Measurements from ENCODE around the gene CD247.

Gene CD247

GRCh38 chr1:167457936-167458584, 60.3 kb downstream of the CD247 start:
- Histone ChIP-seq H2BK15ac (ENCODE audit: low read depth, poor library complexity, severe bottlenecking) (no peak overlapping the region), H3K4ac (ENCODE audit: low read depth in 1 of 2, low read length in 2 of 2) (no peak overlapping the region), H3K27me3 (ENCODE audit: control insufficient read depth in 1 of 2, insufficient read depth in 1 of 2, low read length in 2 of 2) (peaks cover 14 to 16% of the 10 kb centered on the region in 2 experiments), H3K9ac (ENCODE audit: low read length) (no peak overlapping the region), H3K36me3 (ENCODE audit: control insufficient read depth in 1 of 2, insufficient read depth in 2 of 2, low read depth in 1 of 2, low read length in 2 of 2) (no peaks in the 10 kb centered on the region), H3K9me3 (ENCODE audit: control insufficient read depth, low read length) (no peaks in the 10 kb centered on the region), H3K14ac (ENCODE audit: low read length in 2 of 2) (no peak overlapping the region), H2BK5ac (ENCODE audit: low read depth, low read length, poor library complexity, severe bottlenecking) (no peak overlapping the region), H2BK120ac (ENCODE audit: low read depth, low read length) (no peak overlapping the region), H3K4me2 (ENCODE audit: low read length, poor library complexity, severe bottlenecking) (no peak overlapping the region), H3K4me1 (ENCODE audit: control insufficient read depth, insufficient read depth, low read depth, low read length) (peaks cover 3% of the 10 kb centered on the region), H3K27ac (ENCODE audit: low read length, poor library complexity, severe bottlenecking) (no peak overlapping the region), H4K91ac (ENCODE audit: low read length) (no peak overlapping the region), H2BK12ac (ENCODE audit: low read length in 2 of 2) (no peak overlapping the region), H4K8ac (ENCODE audit: low read length) (no peak overlapping the region), H2AK5ac (ENCODE audit: low read length, severe bottlenecking) (no peak overlapping the region), H2AFZ (ENCODE audit: low read depth, low read length) (no peak overlapping the region), H3K79me1 (replicated peaks; ENCODE audit: low read length, poor library complexity, severe bottlenecking) (no peaks in the 10 kb centered on the region), H3K18ac (ENCODE audit: low read depth in 1 of 2, low read length in 2 of 2) (no peak overlapping the region), H3K4me3 (ENCODE audit: insufficient read depth in 1 of 2, low read depth in 1 of 2, low read length in 2 of 2) (no peak overlapping the region), H3K23ac (ENCODE audit: low read length in 2 of 2) (no peak overlapping the region)
- WGBS: 79% methylated on average over 10 of the region's 11 CpGs
- no peak for DNase-seq

DNA sequence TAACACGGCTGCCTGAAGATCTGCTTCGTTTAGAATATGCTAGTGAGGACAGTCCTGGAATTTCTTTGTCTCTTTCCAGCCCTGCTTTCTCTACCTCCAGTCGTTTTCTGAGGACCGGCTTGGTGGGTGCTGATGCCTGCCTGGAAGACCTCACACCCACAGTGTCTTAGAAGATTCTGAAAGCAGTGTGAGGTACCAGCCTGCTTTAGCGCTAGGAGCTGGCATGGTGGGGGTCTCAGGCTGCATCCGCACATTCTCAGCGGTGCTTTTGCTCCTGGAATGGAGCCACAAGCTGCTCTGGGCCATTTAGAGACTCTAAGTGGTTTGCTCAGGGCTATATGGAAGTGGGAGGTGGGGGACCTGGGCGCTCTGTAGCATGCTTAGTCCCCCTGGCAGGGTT, 61.4 kb downstream of the CD247 start:
- Histone ChIP-seq H3K9ac (ENCODE audit: low read length) (no peak overlapping the region), H3K27me3 (ENCODE audit: control insufficient read depth in 1 of 2, insufficient read depth in 1 of 2, low read length in 2 of 2) (peaks cover 11 to 15% of the 10 kb centered on the region in 2 experiments), H3K36me3 (ENCODE audit: control insufficient read depth in 1 of 2, insufficient read depth in 2 of 2, low read depth in 1 of 2, low read length in 2 of 2) (no peaks in the 10 kb centered on the region), H3K27ac (ENCODE audit: low read length, poor library complexity, severe bottlenecking) (no peak overlapping the region), H2BK120ac (ENCODE audit: low read depth, low read length) (no peak overlapping the region), H3K23ac (ENCODE audit: low read length in 2 of 2) (no peak overlapping the region), H2AK5ac (ENCODE audit: low read length, severe bottlenecking) (no peak overlapping the region), H3K18ac (ENCODE audit: low read depth in 1 of 2, low read length in 2 of 2) (no peak overlapping the region), H4K8ac (ENCODE audit: low read length) (no peak overlapping the region), H3K9me3 (ENCODE audit: control insufficient read depth, low read length) (no peaks in the 10 kb centered on the region), H2AFZ (ENCODE audit: low read depth, low read length) (no peak overlapping the region), H2BK5ac (ENCODE audit: low read depth, low read length, poor library complexity, severe bottlenecking) (no peak overlapping the region), H3K4me1 (ENCODE audit: control insufficient read depth, insufficient read depth, low read depth, low read length) (peaks cover 3% of the 10 kb centered on the region), H3K4me3 (ENCODE audit: insufficient read depth in 1 of 2, low read depth in 1 of 2, low read length in 2 of 2) (no peak overlapping the region), H3K4ac (ENCODE audit: low read depth in 1 of 2, low read length in 2 of 2) (no peak overlapping the region), H3K14ac (ENCODE audit: low read length in 2 of 2) (no peak overlapping the region), H3K4me2 (ENCODE audit: low read length, poor library complexity, severe bottlenecking) (no peak overlapping the region), H2BK12ac (ENCODE audit: low read length in 2 of 2) (no peak overlapping the region), H4K91ac (ENCODE audit: low read length) (no peak overlapping the region), H3K79me1 (replicated peaks; ENCODE audit: low read length, poor library complexity, severe bottlenecking) (no peaks in the 10 kb centered on the region), H2BK15ac (ENCODE audit: low read depth, poor library complexity, severe bottlenecking) (no peak overlapping the region)
- 89% methylated on average over 8 of the region's 8 CpGs for WGBS
- no peak for DNase-seq

- Histone ChIP-seq H3K79me1 (replicated peaks; ENCODE audit: low read length, poor library complexity, severe bottlenecking) (no peaks in the 10 kb centered on the region), H3K18ac (ENCODE audit: low read depth in 1 of 2, low read length in 2 of 2) (no peak overlapping the region), H3K14ac (ENCODE audit: low read length in 2 of 2) (no peak overlapping the region), H3K27me3 (ENCODE audit: control insufficient read depth in 1 of 2, insufficient read depth in 1 of 2, low read length in 2 of 2) (peaks cover 11 to 13% of the 10 kb centered on the region in 2 experiments), H2AFZ (ENCODE audit: low read depth, low read length) (no peak overlapping the region), H2AK5ac (ENCODE audit: low read length, severe bottlenecking) (no peak overlapping the region), H2BK12ac (ENCODE audit: low read length in 2 of 2) (no peak overlapping the region), H2BK15ac (ENCODE audit: low read depth, poor library complexity, severe bottlenecking) (no peak overlapping the region), H3K4ac (ENCODE audit: low read depth in 1 of 2, low read length in 2 of 2) (no peak overlapping the region), H3K23ac (ENCODE audit: low read length in 2 of 2) (no peak overlapping the region), H3K9ac (ENCODE audit: low read length) (no peak overlapping the region), H3K4me3 (ENCODE audit: insufficient read depth in 1 of 2, low read depth in 1 of 2, low read length in 2 of 2) (no peak overlapping the region), H3K4me1 (ENCODE audit: control insufficient read depth, insufficient read depth, low read depth, low read length) (peaks cover 3% of the 10 kb centered on the region), H3K9me3 (ENCODE audit: control insufficient read depth, low read length) (no peaks in the 10 kb centered on the region), H4K8ac (ENCODE audit: low read length) (no peak overlapping the region), H2BK120ac (ENCODE audit: low read depth, low read length) (no peak overlapping the region), H3K27ac (ENCODE audit: low read length, poor library complexity, severe bottlenecking) (no peak overlapping the region), H4K91ac (ENCODE audit: low read length) (no peak overlapping the region), H3K4me2 (ENCODE audit: low read length, poor library complexity, severe bottlenecking) (no peak overlapping the region), H3K36me3 (ENCODE audit: control insufficient read depth in 1 of 2, insufficient read depth in 2 of 2, low read depth in 1 of 2, low read length in 2 of 2) (no peaks in the 10 kb centered on the region), H2BK5ac (ENCODE audit: low read depth, low read length, poor library complexity, severe bottlenecking) (no peak overlapping the region)
- 99% methylated on average over 4 of the region's 5 CpGs for WGBS
- DNase-seq: no peak
These were observed 61.8 kb downstream of the CD247 start for GRCh38 chr1:167456524-167456923.

GRCh38 chr1:167455786-167456446, 62.4 kb downstream of the CD247 start:
- Histone ChIP-seq H4K8ac (ENCODE audit: low read length) (peak overlapping the region; percentile 60), H2AFZ (ENCODE audit: low read depth, low read length) (peak overlapping the region; percentile 30), H3K9me3 (ENCODE audit: control insufficient read depth, low read length) (no peaks in the 10 kb centered on the region), H3K4me3 (ENCODE audit: insufficient read depth in 1 of 2, low read depth in 1 of 2, low read length in 2 of 2) (peak overlapping the region; percentile 72 to 90), H3K4ac (ENCODE audit: low read depth in 1 of 2, low read length in 2 of 2) (peak overlapping the region; percentile 54 to 55), H3K18ac (ENCODE audit: low read depth in 1 of 2, low read length in 2 of 2) (peak overlapping the region; percentile 75 to 89), H2BK15ac (ENCODE audit: low read depth, poor library complexity, severe bottlenecking) (no peak overlapping the region), H3K14ac (ENCODE audit: low read length in 2 of 2) (no peak overlapping the region), H2AK5ac (ENCODE audit: low read length, severe bottlenecking) (no peak overlapping the region), H3K27me3 (ENCODE audit: control insufficient read depth in 1 of 2, insufficient read depth in 1 of 2, low read length in 2 of 2) (peaks cover 13 to 14% of the 10 kb centered on the region in 2 experiments), H3K79me1 (replicated peaks; ENCODE audit: low read length, poor library complexity, severe bottlenecking) (no peaks in the 10 kb centered on the region), H3K9ac (ENCODE audit: low read length) (peak overlapping the region; percentile 86), H2BK120ac (ENCODE audit: low read depth, low read length) (peak overlapping the region; percentile 39), H2BK5ac (ENCODE audit: low read depth, low read length, poor library complexity, severe bottlenecking) (no peak overlapping the region), H2BK12ac (ENCODE audit: low read length in 2 of 2) (peak overlapping the region in 1 of 2 experiments; percentile 59), H3K4me1 (ENCODE audit: control insufficient read depth, insufficient read depth, low read depth, low read length) (peaks cover 3% of the 10 kb centered on the region), H3K36me3 (ENCODE audit: control insufficient read depth in 1 of 2, insufficient read depth in 2 of 2, low read depth in 1 of 2, low read length in 2 of 2) (no peaks in the 10 kb centered on the region), H3K4me2 (ENCODE audit: low read length, poor library complexity, severe bottlenecking) (peak overlapping the region; percentile 99), H3K27ac (ENCODE audit: low read length, poor library complexity, severe bottlenecking) (no peak overlapping the region), H4K91ac (ENCODE audit: low read length) (no peak overlapping the region), H3K23ac (ENCODE audit: low read length in 2 of 2) (no peak overlapping the region)
- WGBS: 11% methylated on average over 22 of the region's 23 CpGs
- peak; percentile 30 for DNase-seq
